Neural progenitor cell (in vitro differentiated cells): ENCODE results near the gene BLOC1S3.

Experiments used
- EZH2phosphoT487 ChIP-seq: fragments of 200-600 bp; sonication (generic); IDR thresholded peaks from 2 replicates; pipeline ENCODE4 v1.6.1; 2017; ENCODE audit warnings: antibody characterized with exemption
- TF ChIP-seq, protein P1 (sequence below): fragments of 200-600 bp; sonication (generic); IDR thresholded peaks from 2 replicates; pipeline ENCODE4 v1.5.1; 2017; ENCODE audit warnings: antibody characterized with exemption, mild to moderate bottlenecking

DNA sequence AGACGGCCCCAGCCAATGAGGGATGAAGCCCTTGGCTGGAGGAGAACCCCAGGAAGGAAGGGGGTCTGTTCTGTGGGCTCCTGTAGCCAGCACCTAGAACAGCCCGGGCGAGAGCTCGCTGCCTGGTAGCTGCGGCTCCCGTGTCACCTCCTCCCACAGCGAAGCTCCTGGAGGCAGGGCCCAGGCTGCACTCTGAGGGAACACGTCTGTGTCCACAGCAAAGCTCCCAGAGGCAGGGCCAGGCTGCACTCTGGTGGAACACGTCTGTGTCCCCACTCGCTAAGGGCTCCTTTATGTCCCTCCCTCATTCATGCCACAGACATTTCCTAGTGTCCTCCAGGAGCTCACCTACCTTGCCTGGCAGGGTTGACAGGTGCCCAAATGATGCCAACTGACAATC lies 9.0 kb upstream of the BLOC1S3 start:
- TF ChIP-seq, protein P1, sequence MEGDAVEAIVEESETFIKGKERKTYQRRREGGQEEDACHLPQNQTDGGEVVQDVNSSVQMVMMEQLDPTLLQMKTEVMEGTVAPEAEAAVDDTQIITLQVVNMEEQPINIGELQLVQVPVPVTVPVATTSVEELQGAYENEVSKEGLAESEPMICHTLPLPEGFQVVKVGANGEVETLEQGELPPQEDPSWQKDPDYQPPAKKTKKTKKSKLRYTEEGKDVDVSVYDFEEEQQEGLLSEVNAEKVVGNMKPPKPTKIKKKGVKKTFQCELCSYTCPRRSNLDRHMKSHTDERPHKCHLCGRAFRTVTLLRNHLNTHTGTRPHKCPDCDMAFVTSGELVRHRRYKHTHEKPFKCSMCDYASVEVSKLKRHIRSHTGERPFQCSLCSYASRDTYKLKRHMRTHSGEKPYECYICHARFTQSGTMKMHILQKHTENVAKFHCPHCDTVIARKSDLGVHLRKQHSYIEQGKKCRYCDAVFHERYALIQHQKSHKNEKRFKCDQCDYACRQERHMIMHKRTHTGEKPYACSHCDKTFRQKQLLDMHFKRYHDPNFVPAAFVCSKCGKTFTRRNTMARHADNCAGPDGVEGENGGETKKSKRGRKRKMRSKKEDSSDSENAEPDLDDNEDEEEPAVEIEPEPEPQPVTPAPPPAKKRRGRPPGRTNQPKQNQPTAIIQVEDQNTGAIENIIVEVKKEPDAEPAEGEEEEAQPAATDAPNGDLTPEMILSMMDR, result no peak
- no peak for TF ChIP-seq EZH2phosphoT487
